Ishikawa (cell line): ENCODE measurements around the gene C16orf82.

Experiments
- EGR1 ChIP-seq: IDR thresholded peaks from 2 replicates; pipeline ENCODE4 v1.6.1; 2012
- TF ChIP-seq, protein P1 (sequence below): IDR thresholded peaks from 2 replicates; pipeline ENCODE4 v1.6.1; 2012; ENCODE audit warnings: low read depth, mild to moderate bottlenecking
- TF ChIP-seq, protein P2 (sequence below): IDR thresholded peaks from 2 replicates; pipeline ENCODE4 v1.6.1; 2012

DNA sequence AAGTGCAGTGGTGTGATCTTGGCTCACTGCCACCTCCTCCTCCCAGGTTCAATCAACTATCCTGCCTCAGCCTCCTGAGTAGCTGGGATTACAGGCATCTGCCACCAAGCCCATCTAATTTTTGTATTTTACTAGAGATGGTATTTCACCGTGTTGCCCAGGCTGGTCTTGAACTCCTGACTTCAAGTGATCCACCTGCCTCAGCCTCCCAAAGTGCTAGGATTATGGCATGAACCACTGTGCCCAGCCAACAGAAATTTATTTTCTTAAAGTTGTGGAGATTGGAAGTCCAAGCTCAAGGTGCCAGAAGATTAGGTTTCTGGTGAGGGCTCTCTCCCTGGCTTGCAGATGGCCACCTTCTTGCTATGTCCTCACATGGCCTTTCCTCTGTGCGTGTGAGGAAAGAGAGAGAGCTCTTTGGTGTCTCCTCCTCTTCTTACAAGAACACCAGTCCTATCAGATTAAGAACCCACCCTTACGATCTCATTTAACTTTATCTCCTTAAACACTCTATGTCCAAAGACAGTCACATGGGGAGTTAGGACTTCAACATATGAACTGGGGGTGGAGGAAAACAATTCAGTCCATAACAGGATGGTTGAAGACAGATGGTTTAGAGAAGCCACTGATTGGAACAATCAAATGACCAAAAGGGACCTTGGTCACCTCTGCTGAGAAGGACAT, 31.8 kb downstream of the C16orf82 start:
- TF ChIP-seq, protein P1, sequence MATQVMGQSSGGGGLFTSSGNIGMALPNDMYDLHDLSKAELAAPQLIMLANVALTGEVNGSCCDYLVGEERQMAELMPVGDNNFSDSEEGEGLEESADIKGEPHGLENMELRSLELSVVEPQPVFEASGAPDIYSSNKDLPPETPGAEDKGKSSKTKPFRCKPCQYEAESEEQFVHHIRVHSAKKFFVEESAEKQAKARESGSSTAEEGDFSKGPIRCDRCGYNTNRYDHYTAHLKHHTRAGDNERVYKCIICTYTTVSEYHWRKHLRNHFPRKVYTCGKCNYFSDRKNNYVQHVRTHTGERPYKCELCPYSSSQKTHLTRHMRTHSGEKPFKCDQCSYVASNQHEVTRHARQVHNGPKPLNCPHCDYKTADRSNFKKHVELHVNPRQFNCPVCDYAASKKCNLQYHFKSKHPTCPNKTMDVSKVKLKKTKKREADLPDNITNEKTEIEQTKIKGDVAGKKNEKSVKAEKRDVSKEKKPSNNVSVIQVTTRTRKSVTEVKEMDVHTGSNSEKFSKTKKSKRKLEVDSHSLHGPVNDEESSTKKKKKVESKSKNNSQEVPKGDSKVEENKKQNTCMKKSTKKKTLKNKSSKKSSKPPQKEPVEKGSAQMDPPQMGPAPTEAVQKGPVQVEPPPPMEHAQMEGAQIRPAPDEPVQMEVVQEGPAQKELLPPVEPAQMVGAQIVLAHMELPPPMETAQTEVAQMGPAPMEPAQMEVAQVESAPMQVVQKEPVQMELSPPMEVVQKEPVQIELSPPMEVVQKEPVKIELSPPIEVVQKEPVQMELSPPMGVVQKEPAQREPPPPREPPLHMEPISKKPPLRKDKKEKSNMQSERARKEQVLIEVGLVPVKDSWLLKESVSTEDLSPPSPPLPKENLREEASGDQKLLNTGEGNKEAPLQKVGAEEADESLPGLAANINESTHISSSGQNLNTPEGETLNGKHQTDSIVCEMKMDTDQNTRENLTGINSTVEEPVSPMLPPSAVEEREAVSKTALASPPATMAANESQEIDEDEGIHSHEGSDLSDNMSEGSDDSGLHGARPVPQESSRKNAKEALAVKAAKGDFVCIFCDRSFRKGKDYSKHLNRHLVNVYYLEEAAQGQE: no peak
- TF ChIP-seq EGR1: no peak
- TF ChIP-seq, protein P2, sequence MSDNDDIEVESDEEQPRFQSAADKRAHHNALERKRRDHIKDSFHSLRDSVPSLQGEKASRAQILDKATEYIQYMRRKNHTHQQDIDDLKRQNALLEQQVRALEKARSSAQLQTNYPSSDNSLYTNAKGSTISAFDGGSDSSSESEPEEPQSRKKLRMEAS: no peak
